HEK293 (cell line): ENCODE measurements around the gene PDE9A.

Experiments used
- CTCF ChIA-PET: fragments of 350-600 bp; formaldehyde crosslinking; extraction: SDS; loops from one replicate; lab custom pipeline; 2021; ENCODE audit warnings: antibody characterized with exemption; lab: Yijun Ruan, JAX
- POLR2A ChIA-PET: fragments of 300-600 bp; formaldehyde crosslinking; extraction: SDS; loops from one replicate; lab custom pipeline; 2020; ENCODE audit warnings: antibody characterized with exemption, inconsistent platforms; lab: Yijun Ruan, JAX
- H3K27ac ChIP-seq: fragments of 200-500 bp; sonication (Bioruptor generic); 2 replicates; pipeline ENCODE4 v1.5.1; 2014; ENCODE audit warnings: low read depth, low read length, control low read depth, inconsistent platforms; ENCODE audit errors: extremely low read depth
- H3K36me3 ChIP-seq, 2 experiments: fragments of 200-500 bp in 1 of 2; sonication (Bioruptor generic) in 1 of 2; 1 replicate in 1 of 2; 2 replicates in 1 of 2; pipeline ENCODE4 v1.5.1; 2014 to 2017; ENCODE audit warnings: inconsistent platforms in 2 of 2, low read length in 2 of 2; ENCODE audit not compliant: control insufficient read depth in 2 of 2, insufficient read depth in 1 of 2
- H3K4me1 ChIP-seq: fragments of 200-500 bp; sonication (Bioruptor generic); 2 replicates; pipeline ENCODE4 v1.5.1; 2014; ENCODE audit warnings: mild to moderate bottlenecking, low read length, inconsistent platforms; ENCODE audit not compliant: control insufficient read depth, insufficient read depth
- H3K4me3 ChIP-seq: 2 replicates; pipeline ENCODE4 v1.5.1; 2011; ENCODE audit warnings: low read depth, mild to moderate bottlenecking, control low read depth, low read length, moderate library complexity
- H3K9me3 ChIP-seq: fragments of 200-500 bp; sonication (Bioruptor generic); 2 replicates; pipeline ENCODE4 v1.5.1; 2014; ENCODE audit warnings: low read depth, low read length, inconsistent platforms; ENCODE audit not compliant: control insufficient read depth, insufficient read depth
- EGR2 ChIP-seq: fragments of 450-650 bp; formaldehyde crosslinking; IDR thresholded peaks from 2 replicates; pipeline ENCODE4 v1.5.1; 2016; ENCODE audit warnings: low read depth, missing biosample characterization, missing genetic modification characterization
- FEZF1 ChIP-seq: fragments of 450-650 bp; formaldehyde crosslinking; IDR thresholded peaks from 2 replicates; pipeline ENCODE4 v1.5.1; 2016; ENCODE audit warnings: missing biosample characterization, missing genetic modification characterization
- GLIS2 ChIP-seq: fragments of 450-650 bp; formaldehyde crosslinking; IDR thresholded peaks from 2 replicates; pipeline ENCODE4 v1.5.1; 2016; ENCODE audit warnings: missing biosample characterization, missing genetic modification characterization
- HIC1 ChIP-seq: fragments of 450-650 bp; formaldehyde crosslinking; IDR thresholded peaks from 2 replicates; pipeline ENCODE4 v1.5.1; 2016; ENCODE audit warnings: missing biosample characterization, missing genetic modification characterization
- HOXC10 ChIP-seq: sonication (generic); formaldehyde crosslinking; IDR thresholded peaks from 2 replicates; pipeline ENCODE4 v1.8.1; 2023; ENCODE audit warnings: mild to moderate bottlenecking, missing genetic modification reagents
- KLF10 ChIP-seq: fragments of 450-650 bp; IDR thresholded peaks from 2 replicates; pipeline ENCODE4 v1.5.1; 2018; ENCODE audit warnings: missing biosample characterization, mild to moderate bottlenecking, missing genetic modification characterization
- KLF17 ChIP-seq: fragments of 450-650 bp; formaldehyde crosslinking; IDR thresholded peaks from 2 replicates; pipeline ENCODE4 v1.5.1; 2016; ENCODE audit warnings: missing biosample characterization, missing genetic modification characterization
- KLF8 ChIP-seq: fragments of 450-650 bp; formaldehyde crosslinking; IDR thresholded peaks from 2 replicates; pipeline ENCODE4 v1.5.1; 2016; ENCODE audit warnings: missing biosample characterization, missing genetic modification characterization
- MZF1 ChIP-seq: fragments of 450-650 bp; formaldehyde crosslinking; IDR thresholded peaks from 2 replicates; pipeline ENCODE4 v1.5.1; 2017; ENCODE audit warnings: missing biosample characterization, missing genetic modification characterization, borderline replicate concordance
- SCRT1 ChIP-seq: fragments of 450-650 bp; formaldehyde crosslinking; IDR thresholded peaks from 2 replicates; pipeline ENCODE4 v1.5.1; 2016; ENCODE audit warnings: missing biosample characterization, missing genetic modification characterization, borderline replicate concordance
- ZBTB6 ChIP-seq: fragments of 450-650 bp; formaldehyde crosslinking; IDR thresholded peaks from 2 replicates; pipeline ENCODE4 v1.5.1; 2017; ENCODE audit warnings: missing biosample characterization, missing genetic modification characterization
- ZFHX2 ChIP-seq: fragments of 450-650 bp; formaldehyde crosslinking; conservative IDR thresholded peaks from 2 replicates; pipeline ENCODE4 v1.5.1; 2016; ENCODE audit warnings: missing biosample characterization, missing genetic modification characterization
- ZNF114 ChIP-seq: fragments of 450-650 bp; formaldehyde crosslinking; IDR thresholded peaks from 2 replicates; pipeline ENCODE4 v1.5.0; 2017; ENCODE audit warnings: missing biosample characterization, missing genetic modification characterization
- ZNF184 ChIP-seq: fragments of 450-650 bp; IDR thresholded peaks from 2 replicates; pipeline ENCODE4 v1.5.1; 2018; ENCODE audit warnings: missing biosample characterization, mild to moderate bottlenecking, missing genetic modification characterization
- ZNF221 ChIP-seq: fragments of 450-650 bp; formaldehyde crosslinking; IDR thresholded peaks from 2 replicates; pipeline ENCODE4 v1.5.1; 2017; ENCODE audit warnings: missing biosample characterization, missing genetic modification characterization, borderline replicate concordance
- ZNF24 ChIP-seq: fragments of 450-650 bp; formaldehyde crosslinking; IDR thresholded peaks from 2 replicates; pipeline ENCODE4 v1.5.1; 2016; ENCODE audit warnings: missing biosample characterization, missing genetic modification characterization
- ZNF292 ChIP-seq: fragments of 450-650 bp; formaldehyde crosslinking; IDR thresholded peaks from 2 replicates; pipeline ENCODE4 v1.5.1; 2016; ENCODE audit warnings: low read depth, missing biosample characterization, missing genetic modification characterization, borderline replicate concordance
- ZNF423 ChIP-seq: fragments of 450-650 bp; formaldehyde crosslinking; IDR thresholded peaks from 2 replicates; pipeline ENCODE4 v1.5.1; 2016; ENCODE audit warnings: missing biosample characterization, missing genetic modification characterization
- ZNF501 ChIP-seq: fragments of 450-650 bp; formaldehyde crosslinking; IDR thresholded peaks from 2 replicates; pipeline ENCODE4 v1.5.1; 2016; ENCODE audit warnings: missing biosample characterization, missing genetic modification characterization
- ZNF513 ChIP-seq: fragments of 450-650 bp; IDR thresholded peaks from 2 replicates; pipeline ENCODE4 v1.5.1; 2018; ENCODE audit warnings: missing biosample characterization, missing genetic modification characterization
- ZNF544 ChIP-seq: fragments of 450-650 bp; formaldehyde crosslinking; IDR thresholded peaks from 2 replicates; pipeline ENCODE4 v1.5.0; 2017; ENCODE audit warnings: missing biosample characterization, missing genetic modification characterization
- ZNF558 ChIP-seq: fragments of 450-650 bp; formaldehyde crosslinking; IDR thresholded peaks from 2 replicates; pipeline ENCODE4 v1.5.1; 2016; ENCODE audit warnings: missing biosample characterization, missing genetic modification characterization
- ZNF624 ChIP-seq: fragments of 450-650 bp; formaldehyde crosslinking; IDR thresholded peaks from 2 replicates; pipeline ENCODE4 v1.5.1; 2017; ENCODE audit warnings: missing biosample characterization, missing genetic modification characterization
- ZNF629 ChIP-seq: fragments of 450-650 bp; formaldehyde crosslinking; IDR thresholded peaks from 2 replicates; pipeline ENCODE4 v1.5.1; 2017; ENCODE audit warnings: missing biosample characterization, missing genetic modification characterization
- ZNF639 ChIP-seq: fragments of 450-650 bp; formaldehyde crosslinking; IDR thresholded peaks from 2 replicates; pipeline ENCODE4 v1.5.1; 2016; ENCODE audit warnings: missing biosample characterization, missing genetic modification characterization
- ZNF768 ChIP-seq: fragments of 450-650 bp; formaldehyde crosslinking; IDR thresholded peaks from 2 replicates; pipeline ENCODE4 v1.5.1; 2018; ENCODE audit warnings: missing biosample characterization, mild to moderate bottlenecking, missing genetic modification characterization
- ZNF830 ChIP-seq: fragments of 450-650 bp; IDR thresholded peaks from 2 replicates; pipeline ENCODE4 v1.5.0; 2018; ENCODE audit warnings: missing biosample characterization, missing genetic modification characterization, low read depth, mild to moderate bottlenecking, moderate library complexity
- ZNF843 ChIP-seq: fragments of 450-650 bp; formaldehyde crosslinking; IDR thresholded peaks from 2 replicates; pipeline ENCODE4 v1.5.1; 2016; ENCODE audit warnings: missing biosample characterization, missing genetic modification characterization
- TF ChIP-seq, protein P1 (sequence below): fragments of 450-650 bp; formaldehyde crosslinking; IDR thresholded peaks from 2 replicates; pipeline ENCODE4 v1.5.1; 2016; ENCODE audit warnings: missing biosample characterization, missing genetic modification characterization
- TF ChIP-seq, protein P2 (sequence below): fragments of 450-650 bp; formaldehyde crosslinking; IDR thresholded peaks from 2 replicates; pipeline ENCODE4 v1.5.1; 2017; ENCODE audit warnings: missing biosample characterization, missing genetic modification characterization

PDE9A gene

GRCh38 chr21:42799516-42799915, 146.1 kb downstream of the PDE9A start:
- ChIA-PET CTCF (no interaction called here), POLR2A (no interaction called here)
- H3K27ac ChIP-seq, result no peak overlapping the region
- no peaks in the 10 kb centered on the region for H3K36me3 ChIP-seq
- H3K4me1 ChIP-seq, result peaks cover 9% of the 10 kb centered on the region; the same call in 1 of the 2 replicates
- no peak overlapping the region for H3K4me3 ChIP-seq
- H3K9me3 ChIP-seq, result no peaks in the 10 kb centered on the region
- 0 out of 2 replicates have a peak, but pooled peaks have one; percentile 17 for TF ChIP-seq ZNF629
- TF ChIP-seq ZNF423 (tag by site-specific recombination), result no peak
- TF ChIP-seq SCRT1, result no peak
- TF ChIP-seq HIC1 (tag by site-specific recombination), result no peak
- TF ChIP-seq ZNF114 (tag by site-specific recombination), result no peak
- TF ChIP-seq EGR2 (tag by site-specific recombination), result peak; percentile 70
- peak; percentile 64 for TF ChIP-seq ZFHX2 (tag by site-specific recombination)
- no peak for TF ChIP-seq KLF8 (tag by site-specific recombination)
- TF ChIP-seq ZNF843 (tag by site-specific recombination), result no peak
- TF ChIP-seq ZNF624 (tag by site-specific recombination), result no peak
- peak; percentile 36; the same call in 1 of the 2 replicates for TF ChIP-seq KLF17 (tag by site-specific recombination)
- no peak for TF ChIP-seq ZNF24 (tag by site-specific recombination)
- TF ChIP-seq ZNF768 (tag by site-specific recombination), result no peak
- no peak for TF ChIP-seq ZNF513 (tag by site-specific recombination)
- no peak for TF ChIP-seq ZNF501
- TF ChIP-seq ZNF292, result no peak
- no peak for TF ChIP-seq FEZF1 (tag by site-specific recombination)
- TF ChIP-seq ZNF221 (tag by site-specific recombination), result no peak
- TF ChIP-seq ZNF639 (tag by site-specific recombination), result 0 out of 2 replicates have a peak, but pooled peaks have one; percentile 58
- TF ChIP-seq ZNF558 (tag by site-specific recombination), result no peak
- TF ChIP-seq, protein P1, sequence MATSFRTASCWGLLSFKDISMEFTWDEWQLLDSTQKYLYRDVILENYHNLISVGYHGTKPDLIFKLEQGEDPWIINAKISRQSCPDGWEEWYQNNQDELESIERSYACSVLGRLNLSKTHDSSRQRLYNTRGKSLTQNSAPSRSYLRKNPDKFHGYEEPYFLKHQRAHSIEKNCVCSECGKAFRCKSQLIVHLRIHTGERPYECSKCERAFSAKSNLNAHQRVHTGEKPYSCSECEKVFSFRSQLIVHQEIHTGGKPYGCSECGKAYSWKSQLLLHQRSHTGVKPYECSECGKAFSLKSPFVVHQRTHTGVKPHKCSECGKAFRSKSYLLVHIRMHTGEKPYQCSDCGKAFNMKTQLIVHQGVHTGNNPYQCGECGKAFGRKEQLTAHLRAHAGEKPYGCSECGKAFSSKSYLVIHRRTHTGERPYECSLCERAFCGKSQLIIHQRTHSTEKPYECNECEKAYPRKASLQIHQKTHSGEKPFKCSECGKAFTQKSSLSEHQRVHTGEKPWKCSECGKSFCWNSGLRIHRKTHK, result no peak
- peak; percentile 72 for TF ChIP-seq ZNF184 (tag by site-specific recombination)
- no peak for TF ChIP-seq HOXC10 (CRISPR knock-in tag)
- no peak for TF ChIP-seq GLIS2 (tag by site-specific recombination)
- TF ChIP-seq ZBTB6, result no peak
- TF ChIP-seq MZF1 (tag by site-specific recombination), result no peak
- no peak for TF ChIP-seq KLF10
- TF ChIP-seq, protein P2, sequence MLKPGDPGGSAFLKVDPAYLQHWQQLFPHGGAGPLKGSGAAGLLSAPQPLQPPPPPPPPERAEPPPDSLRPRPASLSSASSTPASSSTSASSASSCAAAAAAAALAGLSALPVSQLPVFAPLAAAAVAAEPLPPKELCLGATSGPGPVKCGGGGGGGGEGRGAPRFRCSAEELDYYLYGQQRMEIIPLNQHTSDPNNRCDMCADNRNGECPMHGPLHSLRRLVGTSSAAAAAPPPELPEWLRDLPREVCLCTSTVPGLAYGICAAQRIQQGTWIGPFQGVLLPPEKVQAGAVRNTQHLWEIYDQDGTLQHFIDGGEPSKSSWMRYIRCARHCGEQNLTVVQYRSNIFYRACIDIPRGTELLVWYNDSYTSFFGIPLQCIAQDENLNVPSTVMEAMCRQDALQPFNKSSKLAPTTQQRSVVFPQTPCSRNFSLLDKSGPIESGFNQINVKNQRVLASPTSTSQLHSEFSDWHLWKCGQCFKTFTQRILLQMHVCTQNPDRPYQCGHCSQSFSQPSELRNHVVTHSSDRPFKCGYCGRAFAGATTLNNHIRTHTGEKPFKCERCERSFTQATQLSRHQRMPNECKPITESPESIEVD (tag by site-specific recombination), result no peak
- no peak for TF ChIP-seq ZNF830 (tag by site-specific recombination)
- no peak for TF ChIP-seq ZNF544 (tag by site-specific recombination)
